Stimulated activated CD4-positive, alpha-beta T cell treated with anti-CD3 and anti-CD28 coated beads, TNF-alpha, amount 100 ng/mL, for 24 hours (primary cell): ENCODE measurements around the gene SMIM22.

Experiments
- DNase-seq, 3 experiments: peaks; one replicate each; pipeline ENCODE4 v3.0.0-alpha.2; 2020; ENCODE audit warnings: low read depth in 3 of 3

SMIM22 gene

GRCh38 chr16:4814542-4815173 lies 19.5 kb downstream of the SMIM22 start:
- no peak for DNase-seq

- no peak for DNase-seq
Measured at GRCh38 chr16:4820652-4821051, 25.5 kb downstream of the SMIM22 start.

GRCh38 chr16:4825196-4825595 lies 30.0 kb downstream of the SMIM22 start:
- DNase-seq, result no peak

GRCh38 chr16:4826526-4826925 lies 31.4 kb downstream of the SMIM22 start:
- no peak for DNase-seq

GRCh38 chr16:4826980-4827379 lies 31.8 kb downstream of the SMIM22 start:
- DNase-seq, result no peak

- no peak for DNase-seq
Measured at GRCh38 chr16:4828567-4829321, 33.6 kb downstream of the SMIM22 start.

GRCh38 chr16:4830408-4830807 lies 35.2 kb downstream of the SMIM22 start:
- DNase-seq, result no peak

- DNase-seq, result no peak
Measured at GRCh38 chr16:4831616-4832015, 36.4 kb downstream of the SMIM22 start.

- no peak for DNase-seq
Measured at GRCh38 chr16:4832698-4833343, 37.7 kb downstream of the SMIM22 start.

GRCh38 chr16:4833584-4833983 lies 38.4 kb downstream of the SMIM22 start:
- DNase-seq, result no peak

GRCh38 chr16:4836727-4837126 lies 41.6 kb downstream of the SMIM22 start:
- no peak for DNase-seq

- no peak for DNase-seq
Measured at GRCh38 chr16:4837733-4838501, 42.7 kb downstream of the SMIM22 start.

GRCh38 chr16:4839942-4840341 lies 44.8 kb downstream of the SMIM22 start:
- DNase-seq, result no peak

- DNase-seq, result no peak
Measured at GRCh38 chr16:4840984-4841383, 45.8 kb downstream of the SMIM22 start.
